GM23338 (cell line): Measurements from ENCODE around the gene USP24. TPM values are rescaled to one million over a fixed set of nuclear protein-coding genes. Genes with fewer than 3 reads are reported as not detected.

Experiments used
- CREB1 ChIP-seq: fragments of 250-450 bp; sonication (Bioruptor Pico); IDR thresholded peaks from 2 replicates; pipeline ENCODE4 v1.5.0; 2020; ENCODE audit warnings: low read depth, mild to moderate bottlenecking, moderate library complexity
- EZH2 ChIP-seq: fragments of 200-600 bp; sonication (generic); IDR thresholded peaks from one replicate; pipeline ENCODE4 v1.8.0; 2017; ENCODE audit warnings: antibody characterized with exemption, mild to moderate bottlenecking, low read depth; ENCODE audit not compliant: unreplicated experiment
- JUNB ChIP-seq: IDR thresholded peaks from one replicate; pipeline ENCODE4 v1.6.1; 2016; ENCODE audit warnings: antibody characterized with exemption; ENCODE audit not compliant: unreplicated experiment
- ZNF331 ChIP-seq: fragments of 250-450 bp; sonication (Bioruptor Pico); IDR thresholded peaks from 2 replicates; pipeline ENCODE4 v1.5.0; 2020; ENCODE audit warnings: low read depth, mild to moderate bottlenecking, moderate library complexity
- ZNF462 ChIP-seq: fragments of 250-450 bp; sonication (Bioruptor Pico); IDR thresholded peaks from 2 replicates; pipeline ENCODE4 v1.5.0; 2020; ENCODE audit warnings: mild to moderate bottlenecking, moderate library complexity
- polyA plus RNA-seq: library from polyadenylated mRNA; unstranded; fragments of >200 nt; fragmentation: Nextera tagmentation; extraction: Ambion mirVana; gene quantifications from 2 replicates; pipeline ENCODE4 v1.2.1, GENCODE V29; 2016
- total RNA-seq: library from RNA; depleted of rRNA; stranded (reverse); fragments of >200 nt; shearing (Covaris generic); gene quantifications from 2 replicates; pipeline ENCODE4 v1.2.3, GENCODE V29; 2014
- TF ChIP-seq, protein P1 (sequence below): IDR thresholded peaks from one replicate; pipeline ENCODE4 v1.6.1; 2018; ENCODE audit warnings: antibody characterized with exemption; ENCODE audit not compliant: unreplicated experiment
- TF ChIP-seq, protein P2 (sequence below), 2 experiments: fragments of 200-600 bp in 1 of 2; sonication (generic) in 1 of 2; conservative IDR thresholded peaks; 2 replicates each; pipeline versions ENCODE4 v1.5.1 to v1.6.1; 2016 to 2017; ENCODE audit warnings: antibody characterized with exemption in 2 of 2, low read depth in 2 of 2, mild to moderate bottlenecking in 2 of 2, moderate library complexity in 1 of 2

Gene USP24
- total and polyA plus RNA-seq, 2 experiments from 2014 or later: 12.1 to 32.6 TPM

- no peak for TF ChIP-seq ZNF462 (CRISPR knock-in tag)
- no peak for TF ChIP-seq CREB1 (CRISPR knock-in tag)
- TF ChIP-seq ZNF331 (CRISPR knock-in tag): no peak
- TF ChIP-seq, protein P1, sequence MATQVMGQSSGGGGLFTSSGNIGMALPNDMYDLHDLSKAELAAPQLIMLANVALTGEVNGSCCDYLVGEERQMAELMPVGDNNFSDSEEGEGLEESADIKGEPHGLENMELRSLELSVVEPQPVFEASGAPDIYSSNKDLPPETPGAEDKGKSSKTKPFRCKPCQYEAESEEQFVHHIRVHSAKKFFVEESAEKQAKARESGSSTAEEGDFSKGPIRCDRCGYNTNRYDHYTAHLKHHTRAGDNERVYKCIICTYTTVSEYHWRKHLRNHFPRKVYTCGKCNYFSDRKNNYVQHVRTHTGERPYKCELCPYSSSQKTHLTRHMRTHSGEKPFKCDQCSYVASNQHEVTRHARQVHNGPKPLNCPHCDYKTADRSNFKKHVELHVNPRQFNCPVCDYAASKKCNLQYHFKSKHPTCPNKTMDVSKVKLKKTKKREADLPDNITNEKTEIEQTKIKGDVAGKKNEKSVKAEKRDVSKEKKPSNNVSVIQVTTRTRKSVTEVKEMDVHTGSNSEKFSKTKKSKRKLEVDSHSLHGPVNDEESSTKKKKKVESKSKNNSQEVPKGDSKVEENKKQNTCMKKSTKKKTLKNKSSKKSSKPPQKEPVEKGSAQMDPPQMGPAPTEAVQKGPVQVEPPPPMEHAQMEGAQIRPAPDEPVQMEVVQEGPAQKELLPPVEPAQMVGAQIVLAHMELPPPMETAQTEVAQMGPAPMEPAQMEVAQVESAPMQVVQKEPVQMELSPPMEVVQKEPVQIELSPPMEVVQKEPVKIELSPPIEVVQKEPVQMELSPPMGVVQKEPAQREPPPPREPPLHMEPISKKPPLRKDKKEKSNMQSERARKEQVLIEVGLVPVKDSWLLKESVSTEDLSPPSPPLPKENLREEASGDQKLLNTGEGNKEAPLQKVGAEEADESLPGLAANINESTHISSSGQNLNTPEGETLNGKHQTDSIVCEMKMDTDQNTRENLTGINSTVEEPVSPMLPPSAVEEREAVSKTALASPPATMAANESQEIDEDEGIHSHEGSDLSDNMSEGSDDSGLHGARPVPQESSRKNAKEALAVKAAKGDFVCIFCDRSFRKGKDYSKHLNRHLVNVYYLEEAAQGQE: no peak
- no peak for TF ChIP-seq JUNB
- no peak for TF ChIP-seq EZH2
- TF ChIP-seq, protein P2, sequence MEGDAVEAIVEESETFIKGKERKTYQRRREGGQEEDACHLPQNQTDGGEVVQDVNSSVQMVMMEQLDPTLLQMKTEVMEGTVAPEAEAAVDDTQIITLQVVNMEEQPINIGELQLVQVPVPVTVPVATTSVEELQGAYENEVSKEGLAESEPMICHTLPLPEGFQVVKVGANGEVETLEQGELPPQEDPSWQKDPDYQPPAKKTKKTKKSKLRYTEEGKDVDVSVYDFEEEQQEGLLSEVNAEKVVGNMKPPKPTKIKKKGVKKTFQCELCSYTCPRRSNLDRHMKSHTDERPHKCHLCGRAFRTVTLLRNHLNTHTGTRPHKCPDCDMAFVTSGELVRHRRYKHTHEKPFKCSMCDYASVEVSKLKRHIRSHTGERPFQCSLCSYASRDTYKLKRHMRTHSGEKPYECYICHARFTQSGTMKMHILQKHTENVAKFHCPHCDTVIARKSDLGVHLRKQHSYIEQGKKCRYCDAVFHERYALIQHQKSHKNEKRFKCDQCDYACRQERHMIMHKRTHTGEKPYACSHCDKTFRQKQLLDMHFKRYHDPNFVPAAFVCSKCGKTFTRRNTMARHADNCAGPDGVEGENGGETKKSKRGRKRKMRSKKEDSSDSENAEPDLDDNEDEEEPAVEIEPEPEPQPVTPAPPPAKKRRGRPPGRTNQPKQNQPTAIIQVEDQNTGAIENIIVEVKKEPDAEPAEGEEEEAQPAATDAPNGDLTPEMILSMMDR (conservative IDR thresholded peaks at IDR 0.05; ENCODE audit: low read depth in 2 of 2): no peak
Observed at GRCh38 chr1:55212349-55213150, 2.6 kb downstream of the USP24 start (continued).
